ENCODE data around the gene CEP135.

Gene CEP135

GRCh38 chr4:56080384-56080783 is 131.6 kb downstream of the CEP135 start:
- no peak for DNase-seq (ENCODE audit: low read depth)
- no peak overlapping the region for H3K4me3 ChIP-seq (ENCODE audit: low read length)
- TF ChIP-seq, protein P1, sequence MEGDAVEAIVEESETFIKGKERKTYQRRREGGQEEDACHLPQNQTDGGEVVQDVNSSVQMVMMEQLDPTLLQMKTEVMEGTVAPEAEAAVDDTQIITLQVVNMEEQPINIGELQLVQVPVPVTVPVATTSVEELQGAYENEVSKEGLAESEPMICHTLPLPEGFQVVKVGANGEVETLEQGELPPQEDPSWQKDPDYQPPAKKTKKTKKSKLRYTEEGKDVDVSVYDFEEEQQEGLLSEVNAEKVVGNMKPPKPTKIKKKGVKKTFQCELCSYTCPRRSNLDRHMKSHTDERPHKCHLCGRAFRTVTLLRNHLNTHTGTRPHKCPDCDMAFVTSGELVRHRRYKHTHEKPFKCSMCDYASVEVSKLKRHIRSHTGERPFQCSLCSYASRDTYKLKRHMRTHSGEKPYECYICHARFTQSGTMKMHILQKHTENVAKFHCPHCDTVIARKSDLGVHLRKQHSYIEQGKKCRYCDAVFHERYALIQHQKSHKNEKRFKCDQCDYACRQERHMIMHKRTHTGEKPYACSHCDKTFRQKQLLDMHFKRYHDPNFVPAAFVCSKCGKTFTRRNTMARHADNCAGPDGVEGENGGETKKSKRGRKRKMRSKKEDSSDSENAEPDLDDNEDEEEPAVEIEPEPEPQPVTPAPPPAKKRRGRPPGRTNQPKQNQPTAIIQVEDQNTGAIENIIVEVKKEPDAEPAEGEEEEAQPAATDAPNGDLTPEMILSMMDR (conservative IDR thresholded peaks at IDR 0.05; ENCODE audit: low read length) = no peak

GRCh38 chr4:56082829-56083228 is 134.1 kb downstream of the CEP135 start:
- TF ChIP-seq, protein P1 (conservative IDR thresholded peaks at IDR 0.05; ENCODE audit: low read length) = no peak
- DNase-seq (ENCODE audit: low read depth) = no peak
- H3K4me3 ChIP-seq (ENCODE audit: low read length) = no peak overlapping the region

All from AG10803 (cell line).